A673 (cell line): ENCODE results near the gene RACK1. TPM values are rescaled to one million over a fixed set of nuclear protein-coding genes. Genes with fewer than 3 reads are reported as not detected.

Experiments used
- BruUV-seq: library from RNA; stranded (reverse); fragments of 400-500 nt; replicated peaks from 2 replicates; lab custom pipeline; 2021; lab: Mats Ljungman, UMichigan
- CTCF ChIA-PET: fragments of 300-600 bp; sonication (Branson Sonifier 250); formaldehyde crosslinking; loops from one replicate; lab custom pipeline; 2022; ENCODE audit warnings: antibody characterized with exemption; lab: Charles Lee
- POLR2A ChIA-PET: fragments of 300-600 bp; sonication (Branson Sonifier 250); formaldehyde crosslinking; loops from one replicate; lab custom pipeline; 2022; ENCODE audit warnings: antibody characterized with exemption; ENCODE audit not compliant: low non-redundant PET; lab: Charles Lee
- DNase-seq: peaks from one replicate; pipeline ENCODE4 v3.0.0-alpha.2; 2015; ENCODE audit warnings: low spot score
- H3K27ac ChIP-seq: fragments of 200-600 bp; sonication (generic); 2 replicates; pipeline ENCODE4 v1.5.1; 2016; ENCODE audit warnings: mixed run types, low read depth, mild to moderate bottlenecking, mixed read lengths, antibody characterized with exemption, low read length; ENCODE audit not compliant: poor library complexity, severe bottlenecking
- H3K27me3 ChIP-seq: fragments of 200-600 bp; sonication (generic); replicated peaks from 2 replicates; pipeline ENCODE4 v1.6.1; 2017; ENCODE audit warnings: mixed run types, low read depth, mild to moderate bottlenecking, mixed read lengths, antibody characterized with exemption, low read length; ENCODE audit not compliant: insufficient read depth, poor library complexity
- H3K36me3 ChIP-seq: fragments of 200-600 bp; sonication (generic); 2 replicates; pipeline ENCODE4 v1.6.1; 2016; ENCODE audit warnings: mixed run types, mild to moderate bottlenecking, mixed read lengths, antibody characterized with exemption, low read length; ENCODE audit not compliant: insufficient read depth, poor library complexity, severe bottlenecking
- H3K4me1 ChIP-seq: fragments of 200-600 bp; sonication (generic); 2 replicates; pipeline ENCODE4 v1.6.1; 2017; ENCODE audit warnings: mixed run types, mild to moderate bottlenecking, mixed read lengths, antibody characterized with exemption, low read length; ENCODE audit not compliant: insufficient read depth, poor library complexity, severe bottlenecking
- H3K4me3 ChIP-seq: fragments of 200-600 bp; sonication (generic); 2 replicates; pipeline ENCODE4 v1.5.1; 2016; ENCODE audit warnings: low read depth, mixed run types, mild to moderate bottlenecking, mixed read lengths, low read length; ENCODE audit not compliant: poor library complexity, severe bottlenecking
- H3K9me3 ChIP-seq: fragments of 200-600 bp; sonication (generic); 2 replicates; pipeline ENCODE4 v1.6.1; 2016; ENCODE audit warnings: mixed run types, low read depth, mild to moderate bottlenecking, mixed read lengths, antibody characterized with exemption, low read length; ENCODE audit not compliant: poor library complexity, severe bottlenecking
- EZH2 ChIP-seq: fragments of 200-600 bp; sonication (generic); IDR thresholded peaks from 2 replicates; pipeline ENCODE4 v1.6.1; 2017; ENCODE audit warnings: borderline replicate concordance, low read depth, mild to moderate bottlenecking, mixed read lengths, antibody characterized with exemption, low read length; ENCODE audit not compliant: poor library complexity, severe bottlenecking
- intact Hi-C: fragments of 100-400 bp; cut with micrococcal nuclease; formaldehyde crosslinking; loops from one replicate; pipeline ENCODE4 v1.10.0; 2022; ENCODE audit not compliant: unreplicated experiment
- total RNA-seq: library from RNA; stranded (reverse); gene quantifications from 2 replicates; pipeline ENCODE4 v1.2.3, GENCODE V29; 2021
- TF ChIP-seq, protein P1 (sequence below): fragments of 300-800, 200-600 bp; sonication (generic); conservative IDR thresholded peaks from 2 replicates; pipeline ENCODE4 v1.5.1; 2017; ENCODE audit warnings: low read depth, mild to moderate bottlenecking, antibody characterized with exemption, low read length, moderate library complexity, mixed read lengths

Gene RACK1
- total RNA-seq, 1 experiment from 2014 or later, result 1,719 TPM

DNA sequence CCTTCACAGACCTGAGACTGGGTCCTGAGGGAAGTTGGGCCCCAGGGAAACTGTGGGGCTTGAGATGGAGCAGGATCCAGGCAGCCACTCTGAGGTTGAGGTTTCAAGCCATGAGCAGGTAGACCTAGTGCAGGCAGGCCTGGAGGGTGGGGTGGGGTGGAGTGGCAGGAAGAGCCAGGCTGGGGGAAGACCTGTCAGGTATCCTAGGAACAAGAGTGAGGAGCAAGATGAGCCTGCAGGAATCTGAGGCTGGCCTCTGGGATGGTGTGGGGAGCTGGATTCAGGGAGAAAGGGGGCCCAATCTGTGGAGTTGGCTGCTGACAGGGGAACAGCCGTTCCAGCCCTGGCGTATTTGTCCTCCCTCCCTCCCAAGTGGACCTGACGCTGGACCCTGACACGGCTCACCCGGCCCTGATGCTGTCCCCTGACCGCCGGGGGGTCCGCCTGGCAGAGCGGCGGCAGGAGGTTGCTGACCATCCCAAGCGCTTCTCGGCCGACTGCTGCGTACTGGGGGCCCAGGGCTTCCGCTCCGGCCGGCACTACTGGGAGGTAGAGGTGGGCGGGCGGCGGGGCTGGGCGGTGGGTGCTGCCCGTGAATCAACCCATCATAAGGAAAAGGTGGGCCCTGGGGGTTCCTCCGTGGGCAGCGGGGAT lies 9.8 kb downstream of the RACK1 start:
- POLR2A ChIA-PET, result no interaction called here
- no TSS peak for BruUV-seq
- no peak for DNase-seq

DNA sequence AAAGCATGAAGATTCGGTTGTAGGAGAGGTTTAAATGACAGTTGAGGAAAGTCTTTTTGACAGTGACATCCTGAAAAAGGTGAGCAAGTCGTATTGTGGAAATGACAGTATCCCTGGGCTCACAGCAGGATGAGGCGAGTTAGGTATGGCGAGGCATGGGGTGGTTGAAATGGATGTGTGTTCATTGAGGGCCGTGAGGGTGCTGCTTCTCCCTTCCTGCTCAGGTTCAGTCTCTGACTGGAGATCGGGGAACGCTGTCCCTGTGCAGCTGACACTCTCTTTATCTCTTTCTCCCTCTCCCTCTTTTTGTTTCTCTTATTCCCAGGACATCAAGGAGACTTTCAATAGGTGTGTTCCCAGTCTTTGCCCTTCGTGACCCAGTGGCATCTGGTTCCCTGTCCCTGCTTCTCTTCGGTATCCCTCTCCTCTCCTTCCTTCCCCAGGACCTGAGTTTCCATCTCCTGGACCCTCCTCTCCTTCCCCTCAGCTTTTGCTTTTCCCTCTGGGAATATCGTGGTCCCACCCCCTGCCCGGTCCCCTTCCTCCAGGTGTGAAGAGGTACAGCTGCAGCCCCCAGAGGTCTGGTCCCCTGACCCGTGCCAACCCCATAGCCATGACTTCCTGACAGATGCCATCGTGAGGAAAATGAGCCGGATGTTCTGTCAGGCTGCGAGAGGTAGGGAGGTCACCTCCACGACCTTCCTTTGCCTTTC lies 10.5 kb downstream of the RACK1 start:
- no TSS peak for BruUV-seq
- H3K27ac ChIP-seq, result no peak overlapping the region
- H3K4me1 ChIP-seq, result peaks cover 4% of the 10 kb centered on the region
- H3K27me3 ChIP-seq, result no peaks in the 10 kb centered on the region
- no peaks in the 10 kb centered on the region for H3K9me3 ChIP-seq
- TF ChIP-seq, protein P1, sequence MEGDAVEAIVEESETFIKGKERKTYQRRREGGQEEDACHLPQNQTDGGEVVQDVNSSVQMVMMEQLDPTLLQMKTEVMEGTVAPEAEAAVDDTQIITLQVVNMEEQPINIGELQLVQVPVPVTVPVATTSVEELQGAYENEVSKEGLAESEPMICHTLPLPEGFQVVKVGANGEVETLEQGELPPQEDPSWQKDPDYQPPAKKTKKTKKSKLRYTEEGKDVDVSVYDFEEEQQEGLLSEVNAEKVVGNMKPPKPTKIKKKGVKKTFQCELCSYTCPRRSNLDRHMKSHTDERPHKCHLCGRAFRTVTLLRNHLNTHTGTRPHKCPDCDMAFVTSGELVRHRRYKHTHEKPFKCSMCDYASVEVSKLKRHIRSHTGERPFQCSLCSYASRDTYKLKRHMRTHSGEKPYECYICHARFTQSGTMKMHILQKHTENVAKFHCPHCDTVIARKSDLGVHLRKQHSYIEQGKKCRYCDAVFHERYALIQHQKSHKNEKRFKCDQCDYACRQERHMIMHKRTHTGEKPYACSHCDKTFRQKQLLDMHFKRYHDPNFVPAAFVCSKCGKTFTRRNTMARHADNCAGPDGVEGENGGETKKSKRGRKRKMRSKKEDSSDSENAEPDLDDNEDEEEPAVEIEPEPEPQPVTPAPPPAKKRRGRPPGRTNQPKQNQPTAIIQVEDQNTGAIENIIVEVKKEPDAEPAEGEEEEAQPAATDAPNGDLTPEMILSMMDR, result no peak
- no peak for TF ChIP-seq EZH2
- H3K4me3 ChIP-seq, result no peak overlapping the region
- H3K36me3 ChIP-seq, result peaks cover 47% of the 10 kb centered on the region
- POLR2A ChIA-PET, result no interaction called here
- CTCF ChIA-PET, result no interaction called here
- DNase-seq, result no peak
- intact Hi-C loops, result no loop called here

More for the DNA sequence above, 9.8 kb downstream of the RACK1 start:
- H3K27me3 ChIP-seq, result no peaks in the 10 kb centered on the region
- H3K4me3 ChIP-seq, result no peak overlapping the region
- intact Hi-C loops, result no loop called here
- H3K36me3 ChIP-seq, result peaks cover 54% of the 10 kb centered on the region
- TF ChIP-seq EZH2, result no peak
- TF ChIP-seq, protein P1, result no peak
- no peak overlapping the region for H3K27ac ChIP-seq
- H3K9me3 ChIP-seq, result no peaks in the 10 kb centered on the region
- CTCF ChIA-PET, result no interaction called here
- H3K4me1 ChIP-seq, result peaks cover 4% of the 10 kb centered on the region

DNA sequence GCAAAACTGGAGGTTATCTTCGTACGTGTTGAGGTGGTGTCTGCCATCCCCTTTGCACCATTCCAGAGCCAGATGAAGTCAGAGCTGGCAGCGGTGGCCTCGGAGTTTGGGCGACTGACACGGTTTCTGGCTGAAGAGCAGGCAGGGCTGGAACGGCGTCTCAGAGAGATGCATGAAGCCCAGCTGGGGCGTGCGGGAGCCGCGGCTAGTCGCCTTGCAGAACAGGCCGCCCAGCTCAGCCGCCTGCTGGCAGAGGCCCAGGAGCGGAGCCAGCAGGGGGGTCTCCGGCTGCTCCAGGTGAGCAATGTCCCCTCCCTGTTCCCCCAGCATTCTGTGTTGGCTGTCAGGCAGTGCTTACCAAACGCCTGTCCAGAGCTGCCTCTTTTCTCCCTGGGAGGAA lies 11.1 kb downstream of the RACK1 start:
- DNase-seq, result no peak
- Histone ChIP-seq H3K9me3 (no peaks in the 10 kb centered on the region), H3K27me3 (no peaks in the 10 kb centered on the region), H3K4me3 (no peak overlapping the region), H3K4me1 (peaks cover 4% of the 10 kb centered on the region), H3K36me3 (peaks cover 41% of the 10 kb centered on the region), H3K27ac (no peak overlapping the region)
- no peak for TF ChIP-seq EZH2
- TF ChIP-seq, protein P1, result no peak
- intact Hi-C loops, result no loop called here
- BruUV-seq, result no TSS peak
- ChIA-PET CTCF (no interaction called here), POLR2A (no interaction called here)
